ENCODE data around the gene CREG1. TPM values are rescaled to one million over a fixed set of nuclear protein-coding genes. Genes with fewer than 3 reads are reported as not detected.

The CREG1 gene
- total RNA-seq, 2 donors from 2014 or later = 92.2 to 106 TPM

GRCh38 chr1:167541610-167542009 lies 12.0 kb downstream of the CREG1 start:
- intact Hi-C loops (cut with DNase I) = no loop called here
- DNase-seq (no peak), ATAC-seq (peak in 1 of 2 donors; percentile 30)

GRCh38 chr1:167541003-167541402 lies 12.6 kb downstream of the CREG1 start:
- DNase-seq (no peak), ATAC-seq (no peak)
- intact Hi-C loops (cut with DNase I) = no loop called here

- intact Hi-C loops (cut with DNase I) = loop anchor here in 1 of 2 donors (10.0 kb wide), 3 partner anchors 134 to 474 kb away; no protein-coding TSS in a partner anchor
- DNase-seq = no peak
- no peak for ATAC-seq
Observed at GRCh38 chr1:167538657-167539056, 14.9 kb downstream of the CREG1 start.

- DNase-seq (peak; percentile 46), ATAC-seq (peak; percentile 88)
- intact Hi-C loops (cut with DNase I) = loop anchor here (5.0 to 10.0 kb wide), 7 partner anchors 92 to 469 kb away; no protein-coding TSS in a partner anchor
Observed at GRCh38 chr1:167533851-167534300, 19.7 kb downstream of the CREG1 start.

GRCh38 chr1:167532964-167533824 lies 20.4 kb downstream of the CREG1 start:
- DNase-seq = no peak
- intact Hi-C loops (cut with DNase I) = loop anchor here (5.0 to 10.0 kb wide), 7 partner anchors 91 to 468 kb away; no protein-coding TSS in a partner anchor
- peak; percentile 51 to 55 for ATAC-seq

GRCh38 chr1:167532375-167532774 lies 21.2 kb downstream of the CREG1 start:
- intact Hi-C loops (cut with DNase I) = loop anchor here (5.0 to 10.0 kb wide), 7 partner anchors 90 to 468 kb away; no protein-coding TSS in a partner anchor
- DNase-seq (no peak), ATAC-seq (no peak)

- DNase-seq (no peak), ATAC-seq (no peak)
- intact Hi-C loops (cut with DNase I) = loop anchor here (5.0 to 10.0 kb wide), 7 partner anchors 88 to 465 kb away; no protein-coding TSS in a partner anchor
Observed at GRCh38 chr1:167529829-167530474, 23.6 kb downstream of the CREG1 start.

GRCh38 chr1:167528057-167528728 lies 25.4 kb downstream of the CREG1 start:
- DNase-seq = no peak
- intact Hi-C loops (cut with DNase I) = no loop called here
- ATAC-seq = no peak

GRCh38 chr1:167526667-167527383 lies 26.7 kb downstream of the CREG1 start:
- intact Hi-C loops (cut with DNase I) = no loop called here
- no peak for DNase-seq

GRCh38 chr1:167524651-167525050 lies 28.9 kb downstream of the CREG1 start:
- DNase-seq (no peak), ATAC-seq (peak in 1 of 2 donors; percentile 48)
- intact Hi-C loops (cut with DNase I) = no loop called here

More at GRCh38 chr1:167526667-167527383, 26.7 kb downstream of the CREG1 start:
- ATAC-seq = no peak

GRCh38 chr1:167522246-167522645 lies 31.3 kb downstream of the CREG1 start:
- ATAC-seq (no peak), DNase-seq (no peak)
- intact Hi-C loops (cut with DNase I) = no loop called here

GRCh38 chr1:167520711-167521206 lies 32.8 kb downstream of the CREG1 start:
- ATAC-seq (no peak), DNase-seq (no peak)
- intact Hi-C loops (cut with DNase I) = no loop called here

- no peak for DNase-seq
- ATAC-seq = peak in 1 of 2 donors; percentile 67
- intact Hi-C loops (cut with DNase I) = no loop called here
Observed at GRCh38 chr1:167518331-167518700, 35.2 kb downstream of the CREG1 start, which contains the start of gene CD247. CD247 (minus strand) TSS chr1:167518529; CDS start chr1:167518465, 64 bp downstream.

GRCh38 chr1:167517535-167518330 lies 35.8 kb downstream of the CREG1 start:
- ATAC-seq (peak; percentile 49 to 72), DNase-seq (no peak)
- intact Hi-C loops (cut with DNase I) = no loop called here

- DNase-seq = no peak
- intact Hi-C loops (cut with DNase I) = no loop called here
Observed at GRCh38 chr1:167516404-167517388, 36.9 kb downstream of the CREG1 start.

GRCh38 chr1:167515893-167516321 lies 37.7 kb downstream of the CREG1 start:
- intact Hi-C loops (cut with DNase I) = no loop called here
- ATAC-seq (no peak), DNase-seq (no peak)

More at GRCh38 chr1:167516404-167517388, 36.9 kb downstream of the CREG1 start:
- no peak for ATAC-seq
